Adipocyte (in vitro differentiated cells): ENCODE results near the gene PDE4B.

Experiments
- DNase-seq: peaks from one replicate; pipeline ENCODE4 v3.0.0-alpha.2; 2015; ENCODE audit warnings: low read depth
- H3K27me3 ChIP-seq: replicated peaks from 2 replicates; pipeline ENCODE4 v1.7.0; 2013; ENCODE audit warnings: mild to moderate bottlenecking, low read length, moderate library complexity; ENCODE audit not compliant: control insufficient read depth, insufficient read depth
- H3K36me3 ChIP-seq: 2 replicates; pipeline ENCODE4 v1.7.0; 2013; ENCODE audit warnings: low read length, mild to moderate bottlenecking, moderate library complexity; ENCODE audit not compliant: control insufficient read depth, insufficient read depth, severe bottlenecking
- H3K4me1 ChIP-seq: 2 replicates; pipeline ENCODE4 v1.7.0; 2013; ENCODE audit warnings: mild to moderate bottlenecking, low read length, moderate library complexity; ENCODE audit not compliant: control insufficient read depth, insufficient read depth
- H3K4me3 ChIP-seq: 2 replicates; pipeline ENCODE4 v1.7.0; 2013; ENCODE audit warnings: mild to moderate bottlenecking, low read length, moderate library complexity
- H3K9ac ChIP-seq: 2 replicates; pipeline ENCODE4 v1.7.0; 2013; ENCODE audit warnings: mild to moderate bottlenecking, low read length, moderate library complexity
- H3K9me3 ChIP-seq: 2 replicates; pipeline ENCODE4 v1.7.0; 2013; ENCODE audit warnings: mild to moderate bottlenecking, low read length, moderate library complexity; ENCODE audit not compliant: control insufficient read depth

PDE4B gene

DNA sequence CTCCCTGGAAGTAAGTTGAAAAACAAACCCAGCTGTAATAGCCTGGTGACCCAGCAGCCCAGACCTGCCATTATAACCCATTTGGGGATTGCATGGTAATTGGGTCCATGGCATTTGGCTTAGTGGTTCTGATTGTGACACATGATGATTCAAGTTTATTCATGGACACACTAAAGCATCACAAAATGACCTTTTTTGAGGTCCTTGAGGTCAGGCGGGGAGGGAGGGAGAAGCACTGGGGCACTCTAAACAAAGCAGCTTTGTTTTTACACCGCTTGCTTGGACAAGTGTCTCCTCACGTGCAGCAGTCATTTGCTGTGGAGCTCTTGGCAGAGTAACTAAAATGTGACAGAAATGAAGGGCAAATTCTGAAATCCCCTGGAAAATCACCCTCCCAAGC lies 500.2 kb downstream of the PDE4B start:
- H3K36me3 ChIP-seq, result no peaks in the 10 kb centered on the region
- DNase-seq, result no peak
- peaks cover 33% of the 10 kb centered on the region for H3K4me1 ChIP-seq
- H3K4me3 ChIP-seq, result no peak overlapping the region
- no peaks in the 10 kb centered on the region for H3K9me3 ChIP-seq
- no peak overlapping the region for H3K9ac ChIP-seq
- H3K27me3 ChIP-seq, result no peaks in the 10 kb centered on the region

DNA sequence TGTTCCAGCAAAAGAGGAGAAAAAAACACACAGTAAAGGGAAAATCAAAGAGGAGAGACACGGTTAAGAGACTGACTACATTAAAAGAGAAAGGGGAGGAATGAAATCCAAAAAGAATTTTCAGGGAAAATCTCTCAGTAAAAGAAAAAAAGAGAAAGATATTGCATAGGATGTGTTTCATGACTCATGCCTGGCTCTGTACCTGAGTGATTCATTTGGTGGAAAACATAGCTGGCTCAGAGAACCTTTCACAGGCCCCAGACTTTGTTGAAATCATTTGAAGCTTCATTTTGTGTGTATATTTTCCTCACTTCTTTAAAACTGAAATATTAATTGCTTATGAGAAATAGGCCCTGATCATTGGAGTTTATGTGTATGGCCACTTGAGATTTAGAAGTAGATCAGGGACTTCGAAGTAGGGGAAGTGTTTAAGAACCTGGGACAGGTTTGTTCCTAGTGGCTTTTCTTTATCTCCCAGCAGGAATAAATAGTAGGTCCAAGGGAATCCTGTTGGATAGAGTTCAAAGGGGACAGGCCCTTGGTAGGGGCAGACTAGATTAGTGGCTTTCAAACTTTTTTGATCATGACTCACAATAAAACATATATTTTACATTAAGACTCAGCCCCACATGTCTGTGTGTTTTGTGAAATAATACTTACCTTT lies 502.1 kb downstream of the PDE4B start:
- Histone ChIP-seq H3K4me1 (peaks cover 33% of the 10 kb centered on the region), H3K4me3 (no peak overlapping the region), H3K9me3 (no peaks in the 10 kb centered on the region), H3K9ac (no peak overlapping the region), H3K27me3 (no peaks in the 10 kb centered on the region), H3K36me3 (no peaks in the 10 kb centered on the region)
- peak; percentile 79 for DNase-seq

DNA sequence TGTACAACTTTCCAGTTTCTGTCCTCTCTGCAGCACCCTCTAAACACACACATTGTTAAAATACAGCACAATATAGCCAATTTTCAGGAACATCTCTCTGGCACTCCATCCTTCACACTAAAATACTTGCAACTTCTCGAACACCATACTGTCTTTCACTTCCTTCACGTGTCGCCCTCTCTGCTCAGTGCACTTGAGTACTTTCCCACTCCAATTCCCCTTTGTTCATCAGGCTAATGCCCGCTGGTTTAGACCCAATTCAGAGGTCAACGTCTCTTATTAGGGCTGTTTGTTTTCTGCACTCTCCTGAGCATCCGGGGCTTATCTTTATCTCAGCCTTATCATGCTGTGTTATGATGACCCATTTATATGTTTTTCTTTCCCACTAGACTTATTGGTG lies 503.1 kb downstream of the PDE4B start:
- DNase-seq, result no peak
- Histone ChIP-seq H3K9me3 (no peaks in the 10 kb centered on the region), H3K27me3 (no peaks in the 10 kb centered on the region), H3K9ac (no peak overlapping the region), H3K36me3 (no peaks in the 10 kb centered on the region), H3K4me1 (peaks cover 41% of the 10 kb centered on the region), H3K4me3 (no peak overlapping the region)

DNA sequence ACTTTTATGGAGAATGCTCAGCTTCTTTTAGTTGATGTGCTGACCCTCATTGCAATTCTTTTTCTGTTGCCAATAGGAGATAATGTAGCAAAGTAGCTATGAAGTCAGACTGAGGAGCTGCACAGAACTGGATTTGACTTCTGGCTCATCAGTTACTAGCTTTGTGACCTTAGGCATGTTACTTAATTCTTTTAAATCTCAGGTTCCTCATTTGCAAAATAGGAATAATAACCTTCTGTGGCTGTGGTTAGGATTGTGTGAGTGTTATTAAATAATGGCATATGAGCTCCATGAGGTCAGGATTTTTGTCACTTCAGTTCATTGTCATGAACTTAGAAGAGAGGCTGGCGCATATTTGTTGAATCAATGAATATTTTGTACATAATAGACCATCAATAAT lies 503.7 kb downstream of the PDE4B start:
- DNase-seq, result no peak
- H3K9me3 ChIP-seq, result no peaks in the 10 kb centered on the region
- H3K9ac ChIP-seq, result no peak overlapping the region
- no peaks in the 10 kb centered on the region for H3K36me3 ChIP-seq
- H3K4me3 ChIP-seq, result no peak overlapping the region
- no peaks in the 10 kb centered on the region for H3K27me3 ChIP-seq
- peaks cover 47% of the 10 kb centered on the region for H3K4me1 ChIP-seq

DNA sequence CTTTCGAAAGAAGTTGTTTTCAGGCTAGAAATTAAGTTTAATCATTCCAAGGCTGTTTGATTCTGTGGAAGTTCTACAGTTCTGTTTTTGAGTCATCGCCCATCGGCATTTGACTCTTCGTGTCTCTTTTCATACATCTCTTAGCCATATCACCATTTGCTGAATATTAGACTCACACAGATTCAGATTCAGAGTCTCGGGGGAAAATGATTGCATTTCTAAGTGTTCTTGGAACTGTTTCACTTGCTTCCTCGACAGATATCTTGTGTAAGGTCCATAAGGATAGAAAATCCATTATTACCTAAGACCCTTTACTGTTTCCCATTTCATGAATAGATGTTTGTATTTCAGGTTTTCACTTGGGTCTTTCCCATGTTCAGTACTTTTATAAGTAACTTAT lies 504.3 kb downstream of the PDE4B start:
- Histone ChIP-seq H3K9ac (no peak overlapping the region), H3K9me3 (no peaks in the 10 kb centered on the region), H3K4me3 (no peak overlapping the region), H3K4me1 (peaks cover 50% of the 10 kb centered on the region), H3K36me3 (no peaks in the 10 kb centered on the region), H3K27me3 (no peaks in the 10 kb centered on the region)
- DNase-seq, result no peak

DNA sequence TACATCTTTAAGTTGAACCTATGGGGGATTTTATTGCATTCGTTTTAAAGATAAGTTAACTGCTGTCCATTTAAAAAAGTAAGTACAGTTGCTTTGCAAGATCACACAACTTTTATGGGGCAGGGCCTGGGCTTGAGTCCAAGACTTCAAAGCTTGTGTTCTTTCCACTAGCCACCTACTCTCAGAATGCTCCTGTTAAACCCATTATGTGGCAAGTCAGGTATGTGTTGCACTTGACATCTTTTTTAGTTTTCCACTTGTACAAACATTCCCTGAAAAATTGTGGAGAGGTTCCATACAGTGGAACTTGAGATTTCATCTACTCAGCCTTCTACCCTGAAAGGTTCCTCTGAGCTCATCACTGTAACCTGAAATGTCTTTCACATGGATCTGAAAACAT lies 505.8 kb downstream of the PDE4B start:
- H3K9me3 ChIP-seq, result no peaks in the 10 kb centered on the region
- no peaks in the 10 kb centered on the region for H3K27me3 ChIP-seq
- no peak overlapping the region for H3K9ac ChIP-seq
- H3K4me1 ChIP-seq, result peaks cover 41% of the 10 kb centered on the region
- no peak for DNase-seq
- H3K36me3 ChIP-seq, result no peaks in the 10 kb centered on the region
- no peak overlapping the region for H3K4me3 ChIP-seq

DNA sequence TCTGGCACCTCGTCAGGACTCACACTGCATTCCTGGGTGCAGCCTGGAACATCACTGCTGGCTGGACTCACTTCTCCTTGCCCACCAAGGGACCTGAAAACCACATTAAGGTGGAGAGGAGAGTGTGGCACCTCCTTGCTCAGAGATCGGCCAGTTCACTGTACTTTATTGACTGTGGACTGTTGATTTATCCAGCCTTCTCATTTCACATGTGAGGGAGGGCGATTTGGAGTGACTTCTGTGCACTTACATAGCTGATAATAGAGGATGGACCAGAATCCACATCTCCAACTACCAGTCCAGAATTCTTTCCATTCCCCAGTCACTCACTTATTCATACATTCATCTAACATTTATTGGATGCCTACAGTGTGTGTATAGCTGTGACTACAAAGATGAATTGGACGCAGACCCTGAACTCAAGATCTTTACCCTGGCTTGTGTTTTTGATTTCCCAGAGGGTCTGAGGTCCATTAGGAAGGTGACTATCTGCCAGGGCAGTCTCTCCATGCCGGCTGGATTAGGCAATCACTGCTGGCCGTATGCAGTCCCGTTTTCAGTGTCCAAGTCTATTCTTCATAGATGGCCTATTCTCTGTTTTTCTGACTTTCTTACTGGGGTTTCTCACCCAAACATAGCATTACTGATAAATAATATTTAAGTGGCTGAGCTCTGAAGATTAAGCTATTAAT lies 507.7 kb downstream of the PDE4B start:
- no peaks in the 10 kb centered on the region for H3K9me3 ChIP-seq
- H3K9ac ChIP-seq, result peak overlapping the region; percentile 76
- no peaks in the 10 kb centered on the region for H3K27me3 ChIP-seq
- H3K4me3 ChIP-seq, result peak overlapping the region; percentile 67
- DNase-seq, result no peak
- H3K36me3 ChIP-seq, result no peaks in the 10 kb centered on the region
- H3K4me1 ChIP-seq, result peaks cover 29% of the 10 kb centered on the region

DNA sequence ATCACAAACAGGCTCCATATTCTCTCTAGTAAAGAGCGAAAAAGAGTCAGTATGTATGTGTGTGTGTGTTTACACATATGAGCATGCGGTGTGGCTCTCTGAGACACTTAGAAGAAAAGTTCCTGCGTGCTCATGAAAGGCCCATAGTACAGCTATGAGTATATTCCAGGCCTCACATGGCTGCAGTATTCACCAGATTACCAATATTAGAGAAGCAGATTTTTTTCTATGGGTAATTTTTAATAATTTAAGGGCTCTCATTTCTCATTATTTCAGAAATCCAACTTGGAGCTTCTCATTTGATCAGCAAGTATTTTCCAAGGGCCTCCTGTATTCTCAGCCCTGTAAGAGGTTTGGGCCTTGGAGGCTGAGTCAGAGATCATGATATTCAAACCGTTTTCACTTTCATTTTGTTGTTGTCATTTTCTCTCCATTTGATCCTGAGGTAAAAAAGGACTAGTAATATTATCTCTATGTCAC lies 508.3 kb downstream of the PDE4B start:
- H3K4me3 ChIP-seq, result peak overlapping the region; percentile 67
- no peaks in the 10 kb centered on the region for H3K27me3 ChIP-seq
- DNase-seq, result peak; percentile 58
- peaks cover 29% of the 10 kb centered on the region for H3K4me1 ChIP-seq
- H3K36me3 ChIP-seq, result no peaks in the 10 kb centered on the region
- no peaks in the 10 kb centered on the region for H3K9me3 ChIP-seq
- peak overlapping the region; percentile 76 for H3K9ac ChIP-seq

DNA sequence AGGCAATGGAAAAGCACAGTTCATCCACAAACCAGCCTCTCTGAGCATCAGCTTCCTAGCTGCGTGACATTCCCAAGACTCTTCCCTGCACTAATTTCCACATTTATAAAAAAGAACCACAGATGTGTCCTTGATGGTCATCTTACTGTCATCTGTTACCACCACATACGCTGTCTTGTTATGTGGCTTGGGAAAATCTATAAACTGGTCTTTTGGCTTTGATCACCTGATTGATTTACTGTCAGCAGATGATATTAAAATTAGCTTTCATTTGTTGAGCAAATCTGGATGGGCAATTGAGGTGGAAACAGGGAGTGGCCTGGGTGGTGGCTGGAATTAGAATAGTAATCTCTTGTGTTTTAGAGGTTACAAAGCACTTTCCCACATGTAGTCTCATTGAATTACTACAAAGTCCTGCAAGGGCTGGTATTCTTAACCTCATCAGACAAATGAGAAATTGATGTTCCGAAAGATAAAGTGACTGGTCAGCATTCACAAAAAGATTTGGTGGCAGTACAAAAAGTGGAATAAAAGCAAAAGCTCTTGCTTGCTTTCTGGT lies 509.6 kb downstream of the PDE4B start:
- H3K27me3 ChIP-seq, result no peaks in the 10 kb centered on the region
- no peaks in the 10 kb centered on the region for H3K9me3 ChIP-seq
- no peaks in the 10 kb centered on the region for H3K36me3 ChIP-seq
- DNase-seq, result no peak
- no peak overlapping the region for H3K9ac ChIP-seq
- peaks cover 19% of the 10 kb centered on the region for H3K4me1 ChIP-seq
- H3K4me3 ChIP-seq, result no peak overlapping the region

DNA sequence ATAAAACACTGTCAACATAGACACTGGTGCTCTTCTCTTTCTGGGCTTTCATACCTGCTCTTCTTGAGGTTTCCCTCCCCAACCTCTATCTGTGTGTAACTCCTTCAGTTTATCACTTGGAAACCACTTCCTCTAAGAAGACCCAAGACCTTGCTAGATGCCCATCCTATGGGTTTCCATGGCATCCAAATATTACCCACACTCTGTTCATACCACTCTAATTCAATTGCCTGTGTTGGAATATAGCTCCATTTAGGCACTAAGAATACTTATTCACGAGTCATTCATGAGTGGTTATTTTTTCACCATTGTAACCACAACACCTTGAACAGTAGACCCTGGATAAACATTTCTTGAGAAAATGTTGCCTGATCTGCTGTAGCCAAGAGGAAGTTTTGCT lies 510.1 kb downstream of the PDE4B start:
- no peak overlapping the region for H3K4me3 ChIP-seq
- H3K9me3 ChIP-seq, result no peaks in the 10 kb centered on the region
- peaks cover 17% of the 10 kb centered on the region for H3K4me1 ChIP-seq
- no peak for DNase-seq
- no peak overlapping the region for H3K9ac ChIP-seq
- no peaks in the 10 kb centered on the region for H3K27me3 ChIP-seq
- H3K36me3 ChIP-seq, result no peaks in the 10 kb centered on the region

DNA sequence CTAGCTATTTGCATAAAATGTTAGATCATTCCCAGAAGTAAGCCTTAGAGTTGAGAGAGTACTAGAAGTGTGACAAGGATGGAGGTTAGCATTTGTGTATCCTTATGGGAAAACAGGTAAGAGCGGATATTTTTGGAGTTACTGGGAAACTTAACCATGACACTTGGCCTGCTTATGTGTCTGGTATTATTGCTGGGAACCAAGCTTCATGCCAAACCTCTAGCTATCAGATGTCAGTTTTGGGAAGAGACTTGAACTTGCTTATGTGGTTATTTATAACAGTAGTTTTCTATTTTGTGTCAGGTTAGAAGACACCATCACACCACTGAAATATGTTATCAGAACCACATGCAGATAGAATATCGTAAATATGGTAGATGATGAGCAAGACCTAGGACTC lies 511.0 kb downstream of the PDE4B start:
- no peak for DNase-seq
- no peak overlapping the region for H3K4me3 ChIP-seq

More for the DNA sequence above, 511.0 kb downstream of the PDE4B start:
- Histone ChIP-seq H3K9ac (no peak overlapping the region), H3K36me3 (no peaks in the 10 kb centered on the region), H3K27me3 (no peaks in the 10 kb centered on the region), H3K9me3 (no peaks in the 10 kb centered on the region), H3K4me1 (peaks cover 17% of the 10 kb centered on the region)
